ENCODE data around the gene C11orf68.

Gene C11orf68

GRCh38 chr11:65869643-65870306 is 49.1 kb downstream of the C11orf68 start:
- DNase-seq (ENCODE audit: low read depth in 1 of 2, low spot score in 1 of 2), result no peak
- no peak overlapping the region for H3K27ac ChIP-seq (replicated peaks)

GRCh38 chr11:65868907-65869306 is 50.0 kb downstream of the C11orf68 start:
- no peak for DNase-seq (ENCODE audit: low read depth in 1 of 2, low spot score in 1 of 2)
- TF ChIP-seq GABPA (IDR thresholded peaks at IDR 0.05; ENCODE audit: low read depth) (no peak), REST (IDR thresholded peaks at IDR 0.05; ENCODE audit: insufficient replicate concordance, low read depth) (no peak), POLR2AphosphoS5 (IDR thresholded peaks at IDR 0.05; ENCODE audit: low read depth) (no peak), CTCF (IDR thresholded peaks at IDR 0.05; ENCODE audit: insufficient read depth, low read length) (no peak)
- Histone ChIP-seq H3K27me3 (ENCODE audit: insufficient read depth, poor library complexity, severe bottlenecking) (no peaks in the 10 kb centered on the region), H3K4me3 (replicated peaks; ENCODE audit: insufficient read depth, low read length) (no peak overlapping the region), H3K27ac (replicated peaks) (no peak overlapping the region)

More at GRCh38 chr11:65869643-65870306, 49.1 kb downstream of the C11orf68 start:
- H3K4me3 ChIP-seq (replicated peaks; ENCODE audit: insufficient read depth, low read length), result no peak overlapping the region
- TF ChIP-seq REST (IDR thresholded peaks at IDR 0.05; ENCODE audit: insufficient replicate concordance, low read depth) (no peak), SPI1 (IDR thresholded peaks at IDR 0.05; ENCODE audit: borderline replicate concordance, low read depth) (no peak), POLR2AphosphoS5 (IDR thresholded peaks at IDR 0.05; ENCODE audit: low read depth) (peak; percentile 24; the same call in 1 of the 2 replicates)
- no peaks in the 10 kb centered on the region for H3K27me3 ChIP-seq (ENCODE audit: insufficient read depth, poor library complexity, severe bottlenecking)

GRCh38 chr11:65868076-65868667 is 50.7 kb downstream of the C11orf68 start:
- DNase-seq (ENCODE audit: low read depth in 1 of 2, low spot score in 1 of 2), result no peak
- no peak overlapping the region for H3K4me3 ChIP-seq (replicated peaks; ENCODE audit: insufficient read depth, low read length)
- no peaks in the 10 kb centered on the region for H3K27me3 ChIP-seq (ENCODE audit: insufficient read depth, poor library complexity, severe bottlenecking)
- no peak for TF ChIP-seq CTCF (IDR thresholded peaks at IDR 0.05; ENCODE audit: insufficient read depth, low read length)
- no peak for TF ChIP-seq SPI1 (IDR thresholded peaks at IDR 0.05; ENCODE audit: borderline replicate concordance, low read depth)
- TF ChIP-seq REST (IDR thresholded peaks at IDR 0.05; ENCODE audit: insufficient replicate concordance, low read depth), result no peak
- TF ChIP-seq POLR2AphosphoS5 (IDR thresholded peaks at IDR 0.05; ENCODE audit: low read depth), result no peak; the same call in 1 of the 2 replicates
- TF ChIP-seq GABPA (IDR thresholded peaks at IDR 0.05; ENCODE audit: low read depth), result no peak
- H3K27ac ChIP-seq (replicated peaks), result no peak overlapping the region

Data from HL-60 (cell line).